ENCODE data around the gene CBLN2. TPM values are rescaled to one million over a fixed set of nuclear protein-coding genes. Genes with fewer than 3 reads are reported as not detected.

The CBLN2 gene
- total RNA-seq, 1 donor from 2014 or later = not detected

DNA sequence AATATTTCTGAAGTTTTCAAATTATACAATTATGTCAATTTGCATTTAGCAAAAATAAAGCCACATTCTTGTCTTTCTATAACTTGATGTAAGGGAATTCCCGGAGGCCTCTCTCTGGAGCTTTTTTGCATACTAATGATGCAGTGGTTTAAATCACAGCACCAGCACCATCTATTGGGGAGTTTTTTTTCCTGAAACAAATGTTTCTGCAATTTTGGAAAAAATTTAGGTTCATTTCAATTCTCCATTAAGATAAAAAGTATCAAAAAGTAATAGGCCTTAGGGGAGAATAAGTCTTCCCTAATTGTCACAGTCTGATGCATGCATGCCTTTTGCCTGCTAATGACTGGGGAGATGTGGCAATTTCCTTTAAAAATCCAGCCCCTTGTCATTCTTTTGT, 13.5 kb downstream of the CBLN2 start:
- DNase-seq (ENCODE audit: low spot score) = no peak

GRCh38 chr18:72504866-72505265, 39.3 kb downstream of the CBLN2 start:
- Mint-ChIP-seq H3K4me3 (ENCODE audit: low read depth) (no peak overlapping the region), H3K27me3 (ENCODE audit: low read depth) (no peaks in the 10 kb centered on the region), H3K27ac (no peak overlapping the region), H3K9me3 (no peaks in the 10 kb centered on the region), H3K4me1 (ENCODE audit: low read depth) (no peaks in the 10 kb centered on the region), H3K36me3 (ENCODE audit: low read depth) (no peaks in the 10 kb centered on the region)
- intact Hi-C loops (cut with micrococcal nuclease) = no loop called here
- DNase-seq (ENCODE audit: low spot score) = no peak

More for the DNA sequence above, 13.5 kb downstream of the CBLN2 start:
- no peaks in the 10 kb centered on the region for H3K9me3 Mint-ChIP-seq
- no peak overlapping the region for H3K27ac Mint-ChIP-seq
- no peak overlapping the region for H3K4me3 Mint-ChIP-seq (ENCODE audit: low read depth)
- no peaks in the 10 kb centered on the region for H3K36me3 Mint-ChIP-seq (ENCODE audit: low read depth)
- intact Hi-C loops (cut with micrococcal nuclease) = no loop called here
- H3K4me1 Mint-ChIP-seq (ENCODE audit: low read depth) = no peaks in the 10 kb centered on the region
- H3K27me3 Mint-ChIP-seq (ENCODE audit: low read depth) = no peaks in the 10 kb centered on the region

DNA sequence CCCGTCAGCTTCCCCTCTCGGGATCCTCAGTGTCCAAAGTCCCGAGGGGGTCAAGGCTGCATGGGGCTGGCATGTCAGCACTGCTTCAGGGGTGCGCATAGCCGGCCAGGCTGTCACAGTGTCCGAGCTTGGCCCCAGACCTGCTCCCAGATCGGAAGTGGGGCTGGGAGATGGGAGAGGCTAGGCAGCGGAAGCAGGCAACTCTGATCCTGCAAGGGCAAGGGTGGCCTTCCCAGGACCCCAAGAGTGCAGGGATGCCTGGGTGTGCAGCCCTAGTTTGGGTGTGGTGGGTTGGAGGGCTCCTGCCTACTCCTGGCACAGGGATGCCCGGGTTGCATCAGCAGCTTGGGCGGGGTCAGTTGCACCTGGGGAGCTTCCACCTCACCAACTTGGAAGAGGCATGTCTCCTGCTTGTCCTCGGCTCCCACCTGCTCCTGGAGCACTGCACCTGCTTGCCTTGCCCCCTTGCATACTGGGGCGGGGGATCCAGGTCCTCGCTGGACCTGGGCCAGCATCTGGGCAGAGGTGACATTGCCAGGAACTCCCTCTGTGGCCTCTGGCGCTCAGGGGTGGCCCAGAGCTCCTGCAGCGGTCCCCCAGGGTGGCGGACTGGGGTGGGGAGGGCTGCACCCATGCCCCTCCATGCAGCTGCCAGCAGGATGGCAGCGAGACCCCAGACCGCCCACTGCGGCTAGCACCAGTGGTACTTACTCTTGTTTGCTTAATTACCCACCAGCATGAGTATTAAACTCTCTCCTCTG, 41.3 kb downstream of the CBLN2 start:
- Mint-ChIP-seq H3K36me3 (ENCODE audit: low read depth) (no peaks in the 10 kb centered on the region), H3K9me3 (no peaks in the 10 kb centered on the region), H3K27me3 (ENCODE audit: low read depth) (no peaks in the 10 kb centered on the region), H3K27ac (no peak overlapping the region), H3K4me3 (ENCODE audit: low read depth) (no peak overlapping the region), H3K4me1 (ENCODE audit: low read depth) (no peaks in the 10 kb centered on the region)
- intact Hi-C loops (cut with micrococcal nuclease) = no loop called here
- DNase-seq (ENCODE audit: low spot score) = no peak

DNA sequence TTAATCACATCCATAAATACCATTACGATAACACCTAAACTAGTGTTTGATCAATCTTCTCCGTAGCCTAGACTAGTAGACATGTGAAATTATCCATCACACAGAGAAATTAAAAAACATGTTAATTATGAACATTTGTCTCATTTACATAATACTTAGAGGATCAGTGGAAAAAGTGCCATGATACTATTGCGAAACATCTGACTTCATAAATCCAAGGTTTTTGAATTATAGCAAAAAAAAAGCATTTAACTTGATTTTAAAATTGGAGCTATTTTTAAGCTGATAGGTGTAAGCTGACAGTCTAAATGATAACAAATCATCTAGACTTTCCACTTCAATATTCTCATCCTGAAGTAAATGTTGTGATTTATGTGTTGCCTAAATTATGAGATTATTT, 51.6 kb downstream of the CBLN2 start:
- Mint-ChIP-seq H3K4me3 (ENCODE audit: low read depth) (no peak overlapping the region), H3K4me1 (ENCODE audit: low read depth) (no peaks in the 10 kb centered on the region), H3K9me3 (no peaks in the 10 kb centered on the region), H3K36me3 (ENCODE audit: low read depth) (no peaks in the 10 kb centered on the region), H3K27ac (no peak overlapping the region), H3K27me3 (ENCODE audit: low read depth) (no peaks in the 10 kb centered on the region)
- no peak for DNase-seq (ENCODE audit: low spot score)
- intact Hi-C loops (cut with micrococcal nuclease) = no loop called here

Data from activated T-helper 2 cell treated with anti-CD3 and anti-CD28 coated beads, Interferon-gamma antibody, Interleukin-2, Interleukin-4, amounts not matched to agents 10 μg/mL and 5 μg/mL and 100 μg/mL, durations not matched to agents 14 hours and 24 hours and 36 hours (primary cell).